Measurements from ENCODE around the gene PCGF2.
"Not testable (repeated sequence)": the region's sequence is repeated elsewhere in the genome, so short reads cannot be mapped to it uniquely, and the experiment has no call there.

The PCGF2 gene
- 0 to 0.04 reads per million in 2 donors for total RNA-seq

- no peak for DNase-seq
Measured at GRCh38 chr17:38748149-38748891, at the start of gene PCGF2. Gene PCGF2 (minus strand): TSS chr17:38748336. CDS start chr17:38740402, 7,934 bp downstream.

DNA sequence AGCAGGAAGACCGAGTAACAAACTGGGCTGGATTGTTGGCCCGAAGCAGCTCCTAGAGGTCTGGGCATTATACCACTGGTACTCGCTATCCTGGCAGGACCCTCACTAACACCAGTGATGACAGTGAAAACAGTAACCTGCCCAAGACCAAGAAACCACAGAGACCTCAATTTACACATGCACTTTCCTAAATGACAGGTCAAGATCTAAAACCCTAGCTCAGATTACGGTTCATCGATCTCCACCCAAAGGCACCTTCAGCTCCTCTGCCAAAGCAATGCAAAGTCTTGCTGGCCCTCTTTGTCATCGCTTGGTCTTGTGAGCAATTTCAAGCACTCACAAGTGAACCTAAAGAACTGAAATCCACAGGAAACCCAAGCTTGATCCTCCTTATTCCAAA lies 49.7 kb upstream of the PCGF2 start:
- no peak for DNase-seq

GRCh38 chr17:38797158-38797490 lies 49.0 kb upstream of the PCGF2 start:
- no peak for DNase-seq

DNA sequence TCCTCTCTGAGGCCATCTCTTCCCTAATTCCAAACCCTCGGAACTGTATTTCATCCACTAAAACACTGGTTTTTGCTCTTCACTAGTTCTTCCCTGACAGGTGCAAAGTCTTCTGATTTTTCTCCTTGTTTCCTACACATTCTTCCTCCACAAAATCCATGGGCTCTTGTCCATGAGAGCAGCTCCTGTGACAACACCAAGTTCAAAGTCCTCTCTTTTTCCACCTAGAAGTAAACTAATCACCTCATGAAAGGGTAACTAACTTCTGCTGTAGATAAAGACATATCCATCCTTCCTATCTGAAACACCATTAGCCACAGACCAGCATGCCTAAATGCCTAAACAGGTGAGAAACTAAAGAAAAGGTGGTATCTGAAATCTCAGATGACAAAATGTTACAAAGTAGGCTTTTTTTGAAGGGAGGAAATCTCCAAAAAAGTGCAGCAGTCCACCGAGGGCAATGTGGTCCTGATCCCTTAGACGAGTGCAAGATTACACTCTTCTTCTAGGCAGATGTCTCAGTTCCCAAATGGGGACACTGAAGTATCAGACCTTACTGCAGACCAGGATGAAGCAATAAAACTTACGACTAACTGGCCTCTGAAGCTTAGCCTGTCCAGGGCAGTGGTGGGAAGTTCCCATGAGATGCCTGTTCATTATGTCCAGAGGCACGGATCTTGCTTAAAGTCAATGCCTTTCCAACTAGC lies 48.5 kb upstream of the PCGF2 start:
- DNase-seq = no peak

- no peak for DNase-seq
Measured at GRCh38 chr17:38794221-38794620, 46.1 kb upstream of the PCGF2 start.

GRCh38 chr17:38791162-38791561 lies 43.0 kb upstream of the PCGF2 start:
- DNase-seq = no peak

- not testable (repeated sequence) for DNase-seq
Measured at GRCh38 chr17:38790148-38790707, 42.1 kb upstream of the PCGF2 start.

DNA sequence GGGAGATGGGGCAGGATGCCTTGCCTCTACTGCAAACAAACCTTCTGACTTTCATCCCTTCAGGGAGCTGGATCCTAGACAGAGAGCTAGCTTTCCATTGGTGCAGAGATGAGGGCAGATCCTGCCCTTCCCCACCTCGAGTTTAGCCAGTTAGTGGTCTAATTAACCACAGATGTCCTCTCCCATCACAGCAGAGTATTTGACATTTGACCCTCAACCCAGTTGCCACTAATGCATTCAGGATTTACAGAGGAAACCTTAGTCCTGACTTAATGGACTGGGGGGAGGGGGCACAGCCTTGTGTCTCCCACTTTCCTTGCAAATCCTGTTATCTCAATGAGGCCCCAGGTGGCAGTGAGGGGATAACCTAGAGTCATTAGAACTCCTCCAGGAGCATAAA lies 41.0 kb upstream of the PCGF2 start:
- no peak for DNase-seq

- not testable (repeated sequence) for DNase-seq
Measured at GRCh38 chr17:38787999-38788398, 39.9 kb upstream of the PCGF2 start.

GRCh38 chr17:38786372-38786771 lies 38.2 kb upstream of the PCGF2 start:
- no peak for DNase-seq

DNA sequence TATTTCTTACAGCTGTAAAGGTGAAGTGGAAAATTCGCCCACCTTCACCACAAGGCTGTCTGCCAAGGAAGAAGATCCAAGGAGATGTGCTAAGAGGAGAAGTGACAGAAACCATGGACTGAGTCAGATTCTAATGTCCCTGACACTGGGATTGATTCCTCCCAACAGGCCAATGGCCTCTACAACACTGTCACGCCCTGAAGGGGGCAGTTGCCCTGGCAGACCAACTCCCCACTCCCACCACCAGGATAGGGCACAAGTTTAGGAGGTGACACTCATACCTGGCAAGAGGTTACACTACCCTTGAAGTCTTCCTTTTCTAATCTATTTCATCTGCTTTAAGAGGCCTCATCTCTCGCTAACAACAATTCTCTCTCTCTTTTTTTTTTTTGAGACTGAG lies 35.1 kb upstream of the PCGF2 start:
- no peak for DNase-seq

- no peak for DNase-seq
Measured at GRCh38 chr17:38779965-38780752, 32.0 kb upstream of the PCGF2 start.

- DNase-seq = no peak
Measured at GRCh38 chr17:38777641-38778250, 29.6 kb upstream of the PCGF2 start.

DNA sequence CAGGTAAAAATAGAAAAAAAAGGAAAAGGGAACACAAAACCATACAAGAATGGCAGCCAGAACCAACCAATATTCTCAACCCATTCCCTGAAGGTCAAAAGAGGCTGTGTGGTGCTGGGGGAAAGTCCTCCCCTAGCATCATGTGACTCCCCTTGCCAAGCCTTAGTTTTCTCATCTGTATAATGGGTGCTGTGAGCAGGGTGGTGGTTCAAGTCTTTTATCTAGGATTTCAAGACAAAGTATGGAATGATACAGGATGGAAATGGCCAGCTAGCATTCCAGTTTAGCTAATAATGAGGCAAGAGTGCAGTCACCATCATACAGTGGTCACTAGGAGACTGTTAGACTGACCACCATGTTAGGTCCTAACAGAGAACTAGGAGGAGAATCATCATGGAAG lies 25.1 kb upstream of the PCGF2 start:
- no peak for DNase-seq

DNA sequence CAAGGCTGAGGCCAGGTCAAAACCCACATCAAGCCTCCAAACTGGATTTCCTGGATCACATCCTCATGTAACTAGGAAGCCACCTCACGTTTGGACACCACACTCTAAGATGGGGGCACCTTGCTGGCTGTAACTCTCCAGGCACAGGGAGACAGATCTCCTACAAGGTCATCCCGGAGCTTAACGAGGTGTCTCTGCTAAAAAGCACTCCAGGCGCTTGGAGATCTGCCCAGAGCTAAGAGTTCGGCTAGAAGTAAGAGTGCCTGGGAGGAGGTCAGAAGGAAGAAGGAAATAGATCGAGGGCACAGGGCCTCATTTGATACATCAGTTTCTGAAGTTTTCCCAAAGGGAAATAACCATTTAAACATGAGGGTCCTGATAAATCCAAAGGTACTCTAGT lies 20.3 kb upstream of the PCGF2 start:
- DNase-seq = no peak

GRCh38 chr17:38766341-38766740 lies 18.2 kb upstream of the PCGF2 start:
- DNase-seq = no peak

DNA sequence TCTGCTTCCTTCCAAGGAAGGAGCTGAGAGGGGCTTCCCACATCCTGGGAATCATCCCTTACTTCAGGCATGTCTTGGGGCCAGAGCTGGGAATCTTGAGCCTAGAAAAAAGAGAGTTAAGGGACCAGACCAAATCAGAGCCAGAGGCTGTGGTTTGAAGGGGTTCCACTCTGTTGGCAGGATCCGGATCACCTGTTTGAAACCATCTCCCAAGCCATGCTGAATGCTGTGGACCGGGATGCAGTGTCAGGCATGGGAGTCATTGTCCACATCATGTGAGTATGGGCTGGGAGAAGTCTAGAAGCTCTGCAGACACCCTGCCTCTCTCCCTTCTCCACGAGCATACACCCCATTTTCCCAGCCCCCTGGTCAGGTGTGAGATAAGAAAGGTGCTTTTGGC lies 14.1 kb upstream of the PCGF2 start:
- no peak for DNase-seq

- DNase-seq = no peak
Measured at GRCh38 chr17:38761612-38762011, 13.5 kb upstream of the PCGF2 start.

GRCh38 chr17:38753071-38753506 lies 5.0 kb upstream of the PCGF2 start:
- no peak for DNase-seq

DNA sequence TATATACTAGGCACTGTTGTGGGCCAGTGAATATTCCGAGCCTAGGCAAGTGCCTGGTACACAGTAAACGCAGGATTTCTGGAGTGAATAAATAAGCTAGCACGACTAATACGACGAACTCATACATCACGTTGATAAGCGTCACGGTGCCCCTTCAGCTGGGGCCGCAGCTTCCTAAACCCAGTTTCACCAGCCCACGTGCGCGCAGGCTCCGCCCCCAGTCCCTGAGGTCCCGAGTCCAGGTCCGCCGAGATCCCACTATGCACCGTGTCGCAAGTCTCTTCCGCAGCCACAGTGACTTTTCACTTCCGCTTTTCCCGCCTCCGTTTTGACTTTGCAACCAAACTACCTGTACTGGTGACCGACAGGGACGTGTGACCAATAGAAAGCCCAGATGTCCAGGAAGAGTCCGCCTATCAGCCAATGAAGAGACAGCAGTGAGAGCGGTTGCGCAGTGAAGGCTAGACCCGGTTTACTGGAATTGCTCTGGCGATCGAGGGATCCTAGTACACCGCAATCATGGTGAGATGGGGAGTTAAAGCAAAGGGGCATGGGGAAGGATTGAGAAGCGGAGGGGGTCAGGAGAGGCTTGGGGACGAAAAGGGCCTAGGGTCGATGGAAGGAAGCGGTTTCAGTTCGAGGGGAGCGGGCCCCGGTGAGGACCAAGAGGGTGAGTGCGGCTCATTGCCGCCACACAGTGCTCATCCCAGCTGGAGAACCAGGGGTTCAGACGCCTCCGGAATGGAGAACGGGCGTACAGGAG lies 4.4 kb upstream of the PCGF2 start, which contains the start of gene PSMB3:
Gene PSMB3 (plus strand): TSS at position 434 of the 763 bp plus-strand sequence. CDS start 86 bp downstream, at position 520.
- peak; percentile 77 for DNase-seq

DNA sequence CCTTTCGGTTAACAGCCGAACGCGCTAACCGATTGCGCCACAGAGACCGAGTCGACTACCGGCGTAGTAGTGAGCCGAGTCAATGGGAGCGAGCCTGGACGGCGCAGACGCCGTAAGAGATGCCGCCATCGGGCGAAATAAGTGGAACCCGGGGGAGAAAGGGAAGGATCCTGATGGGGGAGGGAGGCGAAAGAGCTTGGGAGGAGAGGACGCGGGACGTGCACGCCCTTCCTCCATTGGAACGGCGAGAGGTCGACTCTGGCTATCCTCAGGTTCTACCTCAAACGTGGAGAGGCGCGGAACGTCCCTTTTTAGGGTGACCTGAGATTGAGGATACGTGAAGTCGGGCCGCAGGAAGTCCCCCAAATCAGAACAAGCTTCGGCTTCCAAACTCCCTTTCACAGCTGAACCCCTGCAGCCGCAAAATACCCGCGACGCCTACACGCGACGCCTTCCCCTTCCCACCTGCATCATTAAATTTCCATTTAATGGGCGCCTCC lies 3.7 kb upstream of the PCGF2 start:
- DNase-seq = peak; percentile 42

Data from activated gamma-delta T cell (primary cell).